ENCODE results near the gene INPP4B.

Gene INPP4B

DNA sequence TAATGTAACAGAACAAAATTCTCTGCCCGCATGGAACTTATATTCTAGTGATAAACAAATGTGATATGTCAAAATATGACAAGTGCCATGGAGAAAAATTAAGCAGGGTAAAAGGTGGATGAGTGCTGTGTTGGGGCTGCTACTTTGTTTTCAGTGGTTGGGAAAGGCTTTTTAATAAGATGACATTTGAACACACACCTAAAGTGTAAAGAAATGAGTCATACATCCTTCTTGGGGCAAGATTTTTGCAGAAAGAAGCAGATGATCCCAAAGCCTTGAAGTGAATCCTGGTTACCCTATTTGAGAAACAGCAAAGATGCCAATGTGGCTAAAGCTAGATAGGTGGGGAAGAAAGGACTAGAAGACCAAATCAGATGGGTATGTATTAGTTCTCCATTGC lies 564.1 kb downstream of the INPP4B start:
- DNase-seq = no peak

DNA sequence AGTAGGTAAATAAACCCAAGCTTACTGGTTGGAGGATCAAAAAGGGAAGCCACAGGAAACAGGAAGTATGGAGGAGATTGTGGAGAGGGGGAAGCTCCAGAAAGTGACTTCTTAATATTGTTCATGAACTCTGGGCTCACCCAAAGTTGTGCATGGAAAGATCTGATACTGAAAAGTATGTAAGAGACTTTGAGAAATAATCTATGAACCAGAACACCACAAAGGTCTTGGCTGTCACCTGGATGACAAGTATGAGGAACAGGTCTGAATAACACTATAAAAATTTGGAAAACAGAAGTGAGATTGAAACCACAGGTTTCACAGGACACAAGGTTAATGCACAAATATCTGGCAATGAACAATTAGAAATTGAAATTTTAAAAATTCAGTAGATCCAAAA lies 567.4 kb downstream of the INPP4B start:
- no peak for DNase-seq

DNA sequence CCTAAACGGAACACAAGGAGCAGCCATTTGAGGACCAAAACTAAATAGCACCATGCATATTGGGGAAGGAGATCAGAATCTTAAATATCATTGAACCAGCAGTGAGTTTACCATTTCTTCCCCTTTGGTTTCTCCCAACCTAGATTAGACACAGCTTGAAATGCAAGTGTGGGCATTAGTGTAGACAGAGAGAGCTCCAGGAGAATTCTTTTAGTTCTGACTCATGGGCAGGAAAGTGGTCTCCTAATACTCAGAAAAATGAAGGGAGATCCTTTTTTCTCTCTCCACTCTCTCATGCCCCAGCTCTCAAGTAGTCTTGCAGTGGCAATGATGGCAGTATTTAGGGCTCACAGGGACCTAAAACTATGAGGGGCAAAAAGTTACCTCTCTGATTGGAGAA lies 567.9 kb downstream of the INPP4B start:
- peak; percentile 39 for DNase-seq

DNA sequence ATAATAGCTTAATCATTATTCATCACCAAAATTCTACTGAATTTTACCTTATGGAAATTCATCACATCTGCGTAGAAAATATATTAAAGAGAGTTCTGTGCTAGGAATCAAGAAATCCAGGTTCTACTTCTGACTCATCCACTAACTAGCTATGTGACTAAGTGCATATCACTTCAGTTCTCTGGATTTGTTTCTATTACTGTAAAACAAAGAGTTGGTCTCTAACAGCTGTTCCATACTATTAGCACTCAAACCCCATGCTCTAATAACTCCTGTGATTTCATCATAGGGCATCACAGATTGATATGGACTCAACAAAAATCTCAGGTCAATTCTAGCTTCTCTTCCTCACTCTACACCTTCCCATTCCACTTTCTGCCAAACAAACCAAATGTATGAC lies 572.0 kb downstream of the INPP4B start:
- peak; percentile 65 for DNase-seq

DNA sequence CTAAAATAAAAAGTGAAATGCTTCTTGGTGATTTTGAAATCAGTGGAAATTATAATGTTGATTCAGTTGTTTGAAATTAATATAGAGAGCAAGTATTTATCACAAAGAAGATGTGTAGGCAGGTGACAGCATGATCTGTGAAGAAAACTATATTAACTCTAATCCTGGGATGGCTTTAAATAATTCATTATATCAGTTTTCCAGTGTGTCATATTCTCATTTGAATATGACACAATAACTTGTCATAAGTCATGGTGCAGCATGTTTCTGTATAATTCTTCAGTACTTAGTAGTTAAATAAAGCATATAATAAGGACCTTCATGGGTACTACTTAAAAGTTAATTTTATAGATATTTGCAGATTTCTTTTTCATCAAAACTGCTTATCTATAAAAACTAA lies 573.6 kb downstream of the INPP4B start:
- no peak for DNase-seq

DNA sequence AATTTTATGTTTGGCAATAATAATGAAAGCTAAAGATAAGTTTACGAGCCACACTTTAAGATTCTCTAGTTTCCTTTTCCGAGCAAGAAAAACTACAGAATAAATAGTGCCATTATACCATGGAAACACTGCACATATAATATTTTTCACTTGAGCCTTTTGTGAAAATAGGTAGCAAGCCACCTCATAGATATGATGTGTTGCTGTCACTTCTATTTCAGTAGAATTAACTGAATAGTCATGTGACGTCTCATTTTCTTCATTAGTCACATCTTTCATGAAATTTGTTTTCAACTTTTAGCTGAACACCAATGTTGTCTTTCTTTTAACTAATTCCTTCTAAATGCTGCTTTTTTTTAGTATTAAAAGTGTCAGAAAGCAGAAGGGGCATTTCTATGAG lies 574.3 kb downstream of the INPP4B start:
- DNase-seq = no peak

DNA sequence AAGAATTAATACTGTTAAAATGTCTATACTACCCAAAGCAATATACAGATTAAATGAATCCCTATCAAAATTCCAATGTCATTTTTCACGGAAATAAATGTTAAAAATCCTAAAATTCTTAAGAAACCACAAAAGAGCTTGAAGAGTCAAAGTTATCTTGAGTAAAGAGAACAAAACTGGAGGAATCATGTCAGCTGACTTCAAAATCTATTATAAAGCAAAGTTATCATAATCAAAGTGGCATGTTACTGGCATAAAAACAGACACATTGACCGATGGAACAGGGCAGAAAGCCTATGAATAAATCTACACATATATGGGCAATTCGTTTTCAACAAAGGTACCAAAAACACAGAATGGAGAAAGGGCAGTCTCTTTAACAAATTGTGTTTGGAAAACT lies 579.0 kb downstream of the INPP4B start:
- DNase-seq = no peak

DNA sequence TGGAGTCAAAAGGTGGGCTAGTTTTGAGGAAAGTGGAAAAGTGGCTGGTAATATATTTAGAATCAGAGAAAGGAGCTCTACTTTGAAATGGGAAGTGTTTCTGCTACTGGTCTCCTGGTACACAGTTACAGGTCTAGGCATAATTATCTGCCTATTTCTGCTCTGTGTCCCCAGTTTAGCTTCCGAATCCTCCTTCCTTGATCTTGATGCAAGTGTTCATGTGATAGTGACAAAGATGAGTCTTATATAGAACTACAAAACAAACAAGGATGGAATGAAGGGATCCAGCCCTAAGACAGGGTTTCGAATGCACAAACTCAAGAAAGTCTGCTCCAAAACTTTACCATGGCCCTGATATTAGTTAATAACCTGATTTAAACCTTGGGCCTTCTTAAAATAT lies 580.2 kb downstream of the INPP4B start:
- no peak for DNase-seq

DNA sequence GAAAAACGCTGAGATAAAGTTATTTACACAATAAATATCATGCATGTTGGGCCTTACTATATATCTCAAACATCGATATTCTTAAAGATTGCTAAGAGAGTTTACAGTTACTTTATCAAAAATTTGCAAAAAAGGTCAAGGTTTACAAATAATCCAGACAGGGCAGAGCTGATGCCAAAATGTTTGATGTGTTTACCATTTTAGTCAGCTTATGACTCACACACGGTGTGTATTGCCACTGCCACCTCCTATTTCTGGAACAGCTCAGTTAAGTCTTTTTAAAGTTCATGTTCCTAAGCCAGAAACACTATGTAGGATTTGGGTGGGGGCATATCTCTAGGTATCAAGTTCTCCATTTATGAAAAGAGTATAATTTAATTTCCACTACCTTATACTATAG lies 580.6 kb downstream of the INPP4B start:
- DNase-seq = peak; percentile 43

DNA sequence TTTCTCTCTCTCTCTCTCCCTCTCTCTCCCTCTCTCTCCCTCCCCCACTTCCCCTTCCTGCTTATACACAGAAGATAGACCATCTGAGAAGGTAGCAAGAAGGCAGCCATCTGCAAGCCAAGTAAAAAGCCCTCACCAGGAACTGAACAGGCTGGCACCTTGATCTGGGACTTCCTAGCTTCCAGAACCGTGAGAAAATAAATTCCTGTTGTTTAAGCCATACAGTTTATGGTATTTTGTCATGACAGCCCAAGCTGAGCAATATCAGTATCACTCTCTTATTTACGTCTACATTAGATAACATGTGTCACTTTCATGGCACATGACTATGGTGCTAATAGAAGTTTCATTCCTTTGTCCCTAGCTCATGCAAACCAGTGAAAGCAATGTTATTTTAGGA lies 581.1 kb downstream of the INPP4B start:
- peak; percentile 53 for DNase-seq

DNA sequence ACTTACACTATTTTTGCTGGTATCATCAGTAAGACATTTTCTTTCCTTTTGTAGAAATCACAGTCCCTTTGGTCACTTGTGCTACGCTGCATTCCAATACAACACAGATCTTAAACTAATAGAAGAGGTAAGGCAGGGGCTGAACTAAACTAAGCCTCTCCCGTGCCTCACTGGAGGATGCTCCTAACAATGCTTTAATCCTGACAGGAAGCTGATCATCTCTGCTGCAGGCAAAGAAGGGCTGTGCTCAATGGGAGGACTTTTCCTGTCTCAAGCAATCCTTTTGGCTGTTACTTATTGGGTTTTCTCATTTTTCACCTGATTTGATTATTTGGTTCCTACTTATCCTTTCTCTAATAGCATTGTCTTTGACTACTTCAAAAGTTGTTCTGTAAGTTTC lies 583.1 kb downstream of the INPP4B start:
- no peak for DNase-seq

DNA sequence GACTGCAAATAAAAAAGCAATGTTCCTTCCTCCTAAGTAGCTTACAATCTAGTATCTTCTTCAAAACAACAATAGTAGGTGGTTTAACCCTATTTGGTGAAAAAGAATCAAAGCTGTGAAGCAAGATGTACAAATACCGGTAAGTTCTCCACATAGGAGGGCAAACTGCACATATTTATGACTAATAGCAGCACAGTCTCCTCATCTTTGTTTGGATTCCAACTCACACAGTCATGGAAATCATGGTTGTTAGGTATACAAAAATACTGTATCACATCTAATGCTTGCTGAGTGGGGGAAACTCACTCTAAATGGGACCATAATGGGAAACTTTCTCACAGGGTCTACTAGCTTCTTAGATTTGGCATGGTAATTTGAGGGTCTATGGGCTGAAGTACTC lies 597.2 kb downstream of the INPP4B start:
- peak; percentile 67 for DNase-seq

DNA sequence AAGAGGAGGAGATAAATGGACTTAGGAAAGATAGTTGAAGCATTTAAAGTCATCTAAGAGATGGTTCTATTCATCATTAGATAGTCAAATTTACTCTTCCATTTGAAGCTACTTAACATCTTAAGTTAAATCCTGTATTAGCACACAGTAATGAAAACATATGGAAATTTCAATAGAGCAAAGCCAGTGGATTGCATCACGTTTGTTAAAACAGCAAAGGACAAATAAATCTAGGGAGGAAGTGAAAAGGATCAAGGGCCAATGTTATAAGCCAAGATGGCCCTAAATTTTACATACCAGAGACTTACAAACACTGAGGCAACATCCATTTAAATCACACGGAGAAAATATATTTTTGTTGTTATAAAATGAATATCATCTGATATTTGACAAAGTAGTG lies 602.8 kb downstream of the INPP4B start:
- DNase-seq = no peak

DNA sequence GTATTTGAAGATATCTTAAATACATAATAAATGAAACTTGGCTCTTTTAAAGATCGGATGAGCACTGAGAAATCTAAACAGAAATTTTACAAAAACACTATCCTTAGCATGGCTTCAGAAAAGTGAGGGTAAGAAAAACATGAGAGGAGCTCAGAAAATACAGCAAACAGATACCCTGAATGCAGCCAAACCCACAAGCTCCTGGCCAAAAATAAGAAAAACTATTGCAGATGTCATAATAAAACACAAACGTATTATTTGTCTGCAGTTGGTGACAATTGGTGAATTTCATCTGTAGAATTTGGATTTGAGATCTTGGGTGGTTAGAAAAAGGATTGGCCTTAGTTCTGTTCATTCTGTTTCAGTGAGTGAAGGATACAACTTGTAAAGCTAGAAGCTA lies 603.9 kb downstream of the INPP4B start:
- DNase-seq = no peak

DNA sequence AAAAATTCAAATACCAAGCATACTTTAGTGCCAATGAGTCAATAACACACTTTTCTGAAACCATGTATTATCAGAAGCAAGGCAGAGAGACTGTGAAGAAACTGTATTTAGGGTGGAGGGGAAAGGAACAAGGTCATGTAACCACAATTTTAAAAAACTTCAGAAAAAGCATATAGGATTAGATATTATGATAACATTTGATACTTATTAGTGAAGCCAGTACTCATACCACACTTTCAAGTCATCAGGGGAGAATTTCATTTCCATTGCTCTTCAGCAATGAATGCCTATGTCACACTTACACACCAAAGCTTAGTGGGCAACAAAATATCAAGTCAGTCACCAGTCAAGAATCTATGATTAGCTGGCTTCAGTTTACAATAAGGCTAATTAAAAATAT lies 607.5 kb downstream of the INPP4B start:
- peak; percentile 77 for DNase-seq

DNA sequence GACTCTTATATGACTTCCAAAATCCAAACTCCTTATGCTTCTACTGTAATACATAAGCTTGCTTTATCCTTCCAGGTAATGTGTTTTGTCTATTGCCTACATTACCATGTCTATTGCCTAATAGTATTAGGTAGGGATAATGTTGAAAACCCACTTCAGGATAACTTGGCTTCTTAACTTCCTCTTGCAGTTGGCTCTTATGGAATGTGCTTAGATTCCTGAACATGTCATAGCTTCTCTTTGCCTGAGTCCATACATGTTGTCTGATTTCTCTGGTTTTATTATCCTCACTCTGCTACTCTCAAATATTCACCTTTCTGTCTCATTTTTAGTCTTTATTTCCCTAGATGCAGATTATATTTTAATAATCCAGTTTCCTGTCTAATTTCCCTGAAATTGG lies 609.8 kb downstream of the INPP4B start:
- no peak for DNase-seq

DNA sequence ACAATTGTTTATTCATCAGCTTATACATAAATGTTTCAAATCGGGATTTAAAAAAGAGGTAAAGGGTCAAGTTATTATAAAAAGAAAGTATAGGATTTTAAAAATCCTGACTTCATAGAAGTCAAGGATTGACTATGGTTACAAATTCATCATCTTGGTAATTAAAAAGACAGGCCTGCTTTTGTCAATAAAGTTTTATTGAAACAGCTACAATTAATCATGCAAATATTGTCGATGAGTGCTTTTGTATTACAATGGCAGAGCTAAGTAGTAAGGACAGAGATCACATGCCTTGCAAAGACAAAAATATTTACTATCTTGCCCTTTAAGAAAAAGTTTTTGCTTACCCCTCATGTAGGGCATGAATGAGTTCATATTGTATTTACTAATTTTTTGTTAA lies 614.3 kb downstream of the INPP4B start:
- DNase-seq = no peak

DNA sequence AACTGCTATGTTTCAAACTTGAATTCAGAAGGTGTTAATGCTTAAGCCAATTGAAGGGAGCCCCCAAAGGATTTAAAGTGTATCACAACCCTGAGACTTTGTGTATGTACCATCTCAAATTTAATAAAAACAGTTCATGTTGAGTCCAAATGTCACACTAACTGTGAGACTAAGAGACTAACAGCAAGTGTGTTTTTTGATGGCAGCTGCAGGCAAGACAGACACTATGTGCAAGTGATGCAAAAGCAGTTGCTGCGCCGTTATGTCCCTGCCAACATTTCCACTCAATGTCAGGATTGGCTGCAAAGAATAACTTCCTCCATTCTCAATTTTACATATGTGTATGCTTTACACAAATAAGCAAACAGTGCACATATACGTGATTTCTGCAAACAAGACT lies 615.1 kb downstream of the INPP4B start:
- no peak for DNase-seq

DNA sequence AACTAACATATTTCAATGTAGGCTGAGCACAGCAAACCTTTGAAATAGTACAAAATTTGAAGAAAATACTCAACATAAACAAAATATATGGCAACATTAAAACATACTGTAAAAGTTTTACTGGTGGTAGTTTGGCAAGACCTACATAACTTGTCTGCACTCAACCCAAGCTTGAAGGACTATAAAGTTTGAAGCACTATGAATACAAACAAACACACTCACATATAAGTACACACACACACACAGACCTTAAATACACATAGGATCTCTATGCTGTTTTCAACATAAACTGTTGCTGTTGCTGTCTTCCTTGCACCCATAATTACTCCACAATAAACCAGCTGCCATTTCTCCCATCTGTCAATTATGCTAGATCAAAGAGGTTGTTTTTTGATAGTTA lies 620.1 kb downstream of the INPP4B start:
- DNase-seq = no peak

DNA sequence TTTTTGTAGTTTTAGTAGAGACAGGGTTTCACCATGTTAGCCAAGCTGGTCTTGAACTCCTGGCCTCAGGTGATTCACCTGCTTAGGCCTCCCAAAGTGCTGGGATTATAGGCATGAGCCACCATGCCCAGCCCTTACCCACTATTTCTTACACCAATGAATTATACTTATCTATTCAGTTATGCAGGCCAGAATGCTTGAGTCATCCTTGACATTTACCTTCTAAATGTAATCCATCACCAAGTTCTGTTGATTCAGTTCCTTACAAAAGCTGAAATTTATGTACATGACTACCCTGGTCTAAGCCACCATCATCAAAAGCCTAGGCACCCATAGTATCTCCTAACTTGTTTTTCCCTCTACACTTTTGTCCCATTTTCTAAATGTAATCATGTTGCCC lies 624.0 kb downstream of the INPP4B start:
- no peak for DNase-seq

DNA sequence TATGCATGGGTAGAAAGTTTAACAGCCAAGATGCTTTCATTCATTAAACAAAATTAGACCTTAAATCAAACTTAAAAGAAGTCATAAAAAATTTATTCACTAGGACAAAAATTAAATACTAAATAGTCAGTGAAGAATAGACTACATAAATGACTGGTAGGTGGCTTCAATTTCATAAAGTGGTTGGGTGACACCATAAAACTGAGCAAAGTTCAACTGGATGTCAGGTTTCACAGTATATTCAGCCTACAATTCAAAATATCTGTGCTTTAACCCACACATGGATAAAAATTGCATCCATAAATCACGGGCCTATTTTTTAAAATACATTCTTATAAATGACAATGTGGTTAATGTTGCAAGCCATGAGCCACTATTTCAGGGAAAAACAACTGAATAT lies 627.4 kb downstream of the INPP4B start:
- no peak for DNase-seq

DNA sequence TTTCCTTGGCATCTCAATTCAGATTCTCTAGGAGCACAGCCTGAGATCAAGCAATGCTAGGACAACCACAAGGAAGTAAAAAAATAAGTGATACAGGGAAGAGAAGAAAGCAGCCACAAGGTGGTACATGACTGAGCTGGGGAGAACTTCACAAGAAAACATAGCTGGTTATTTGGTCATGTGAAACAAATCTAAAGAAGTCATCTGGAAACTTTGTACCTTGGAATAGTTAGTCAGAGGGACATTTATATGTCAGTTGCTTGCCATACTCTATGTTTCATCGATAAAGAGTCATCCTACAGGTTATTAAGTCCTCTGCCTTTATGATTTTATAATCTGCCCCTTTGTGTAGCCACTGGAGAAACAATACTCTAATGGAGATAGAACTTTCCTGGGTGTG lies 634.7 kb downstream of the INPP4B start:
- no peak for DNase-seq

DNA sequence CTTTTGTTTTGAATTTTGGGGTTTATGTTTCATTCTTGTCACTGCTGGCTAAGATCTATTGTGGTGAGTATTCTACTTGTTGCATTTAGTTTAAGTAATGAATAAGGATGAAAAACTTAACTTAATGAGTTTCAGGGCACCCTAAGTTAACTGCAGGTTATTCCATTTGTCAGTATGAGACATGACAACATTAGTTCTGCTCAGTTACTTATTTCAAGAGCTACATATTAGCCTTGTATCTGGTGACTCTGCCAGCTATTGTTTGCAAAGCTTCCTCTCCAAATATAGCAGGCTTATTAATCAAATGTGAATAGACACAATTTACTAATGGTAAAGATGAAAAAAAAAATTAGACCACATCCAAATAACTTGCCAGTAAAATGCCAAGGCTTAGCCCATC lies 642.6 kb downstream of the INPP4B start:
- DNase-seq = no peak

DNA sequence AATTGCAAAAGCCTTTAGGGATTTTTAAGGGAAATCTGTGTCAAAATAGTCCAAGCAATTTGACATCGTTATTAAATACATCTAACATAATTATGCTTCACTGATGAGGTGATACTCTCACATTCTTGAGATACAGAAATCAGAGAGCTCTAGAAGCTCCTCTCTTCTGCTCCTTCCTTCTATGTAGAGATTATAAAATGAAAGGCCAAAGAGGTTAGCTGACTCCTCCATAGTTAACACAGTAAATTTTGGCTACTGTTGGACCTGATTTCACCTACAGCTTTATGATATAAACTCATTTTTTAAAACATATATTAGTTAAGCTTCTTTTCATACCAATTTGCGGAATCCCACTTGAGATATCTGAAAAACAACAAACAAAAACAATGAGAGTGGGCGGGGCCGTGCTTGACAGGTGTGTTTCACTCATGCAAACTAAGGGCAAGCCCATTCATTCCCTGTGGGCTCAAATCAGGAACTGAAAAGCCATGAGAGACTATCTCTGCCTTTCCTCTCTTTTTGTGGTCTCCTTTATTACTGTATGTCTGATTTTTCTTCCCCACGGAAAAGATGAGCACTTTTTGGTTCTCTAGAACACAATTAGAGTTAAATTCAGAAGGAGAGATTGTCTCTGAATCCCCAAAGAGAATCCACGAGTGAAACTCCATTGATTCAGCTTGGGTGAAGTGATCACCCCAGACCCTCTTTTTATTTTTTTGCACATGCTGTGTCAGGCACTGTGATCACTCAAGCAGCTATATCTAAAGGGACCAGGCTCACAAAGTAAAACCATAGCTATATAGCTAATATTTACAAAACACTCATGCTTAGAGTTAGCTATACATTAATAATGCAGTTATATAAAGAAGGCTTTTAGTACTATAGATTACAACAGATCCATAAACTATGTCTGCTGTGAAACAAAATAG lies 643.4 kb downstream of the INPP4B start:
- DNase-seq = no peak

DNA sequence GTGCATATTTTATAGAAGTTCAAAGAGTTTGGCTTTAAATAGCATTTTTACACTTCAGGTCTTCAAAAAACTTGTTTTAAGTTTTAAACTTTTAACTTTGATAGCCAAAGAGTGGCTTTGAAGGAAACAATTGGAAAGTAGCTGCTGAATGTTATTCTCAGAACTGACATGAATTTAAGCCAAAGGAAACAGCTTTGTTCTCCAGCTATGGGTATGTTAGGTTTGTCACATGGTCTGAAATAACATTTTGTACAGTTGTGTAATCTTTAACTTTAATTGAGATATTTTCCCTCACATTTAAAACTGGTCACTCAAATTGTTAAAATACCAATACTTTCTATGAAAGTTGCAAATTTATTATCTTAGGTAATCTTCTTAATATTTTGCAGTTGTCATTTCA lies 645.1 kb downstream of the INPP4B start:
- DNase-seq = no peak
